CD4-positive, alpha-beta T cell treated with Interleukin-17A for 1 hour (primary cell): ENCODE results near the gene ESF1.
"Not testable (repeated sequence)": the region's sequence is repeated elsewhere in the genome, so short reads cannot be mapped to it uniquely, and the experiment has no call there.

Experiments used
- DNase-seq: peaks from one replicate; pipeline ENCODE4 v3.0.0-alpha.2; 2020

The ESF1 gene

GRCh38 chr20:13786143-13786828, 1.6 kb upstream of the ESF1 start:
- DNase-seq, result no peak

DNA sequence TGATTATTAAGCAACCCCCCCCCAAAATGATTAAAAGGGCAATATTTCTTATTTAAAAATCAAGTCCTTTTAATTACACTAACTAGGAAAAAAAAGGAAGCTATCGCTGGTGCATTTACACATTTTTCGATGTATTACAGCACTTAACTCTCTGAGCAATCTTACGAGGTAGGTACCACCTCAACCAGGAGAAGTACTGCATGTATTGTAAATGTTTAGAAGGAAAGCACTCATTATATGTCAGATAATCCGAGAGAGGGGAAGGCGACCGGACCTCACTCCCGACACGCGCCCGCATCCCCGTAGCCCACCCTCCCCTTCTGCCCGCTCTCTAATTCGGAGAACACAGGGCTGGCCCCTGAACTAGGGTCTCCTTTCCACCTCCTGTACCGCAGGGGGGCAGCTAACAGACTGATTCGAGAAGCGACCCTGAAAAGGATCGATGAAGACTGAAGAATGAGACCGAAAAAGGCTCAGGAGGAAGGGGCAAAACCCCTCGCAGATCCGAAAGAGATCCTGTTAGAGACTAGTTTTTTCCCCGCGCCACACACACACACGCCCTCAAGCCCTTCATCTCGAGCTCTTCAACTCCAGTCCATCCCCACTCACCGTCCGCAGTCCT, 337 bp downstream of the ESF1 start:
- DNase-seq, result no peak

- DNase-seq, result no peak
Measured at GRCh38 chr20:13783528-13783927, 1.2 kb downstream of the ESF1 start.

GRCh38 chr20:13778827-13779226, 5.9 kb downstream of the ESF1 start:
- no peak for DNase-seq

- DNase-seq, result no peak
Measured at GRCh38 chr20:13777171-13777601, 7.5 kb downstream of the ESF1 start.

DNA sequence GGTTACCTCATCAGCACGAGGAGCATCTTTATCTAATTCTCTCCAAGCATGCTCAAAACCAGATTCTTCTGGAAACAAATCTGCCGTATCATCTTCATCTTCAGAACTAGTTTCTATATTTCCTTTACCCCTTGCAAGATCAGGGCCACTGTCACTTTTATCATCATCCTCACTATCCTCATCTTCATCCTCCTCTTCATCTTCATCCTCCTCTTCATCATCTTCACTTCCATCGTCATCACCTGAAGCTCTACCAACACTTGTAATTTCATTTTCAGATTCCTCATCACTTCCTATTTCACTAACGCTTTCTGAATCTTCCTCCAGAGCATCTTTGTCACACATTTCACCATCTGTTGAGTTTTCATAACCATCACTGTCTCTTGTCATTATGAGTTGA, 8.9 kb downstream of the ESF1 start:
- DNase-seq, result no peak

DNA sequence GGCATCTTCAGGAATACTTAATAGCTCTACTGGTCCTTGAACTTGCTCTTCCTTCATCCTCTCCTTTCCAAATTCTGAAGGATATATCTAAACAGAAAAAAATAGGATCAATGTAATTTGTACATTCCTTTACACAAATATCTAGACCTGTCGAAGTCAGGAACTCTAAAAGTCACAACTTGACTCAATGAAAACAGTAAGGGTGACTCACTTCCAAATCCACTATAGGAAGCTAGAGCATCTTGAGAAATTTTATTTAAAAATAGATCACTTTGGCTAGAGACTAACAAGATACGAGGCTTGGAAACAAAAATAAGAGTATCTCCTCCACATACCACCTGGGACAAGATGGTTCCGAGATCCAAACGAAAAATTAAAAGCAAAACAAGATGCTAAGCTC, 12.2 kb downstream of the ESF1 start:
- DNase-seq, result no peak

DNA sequence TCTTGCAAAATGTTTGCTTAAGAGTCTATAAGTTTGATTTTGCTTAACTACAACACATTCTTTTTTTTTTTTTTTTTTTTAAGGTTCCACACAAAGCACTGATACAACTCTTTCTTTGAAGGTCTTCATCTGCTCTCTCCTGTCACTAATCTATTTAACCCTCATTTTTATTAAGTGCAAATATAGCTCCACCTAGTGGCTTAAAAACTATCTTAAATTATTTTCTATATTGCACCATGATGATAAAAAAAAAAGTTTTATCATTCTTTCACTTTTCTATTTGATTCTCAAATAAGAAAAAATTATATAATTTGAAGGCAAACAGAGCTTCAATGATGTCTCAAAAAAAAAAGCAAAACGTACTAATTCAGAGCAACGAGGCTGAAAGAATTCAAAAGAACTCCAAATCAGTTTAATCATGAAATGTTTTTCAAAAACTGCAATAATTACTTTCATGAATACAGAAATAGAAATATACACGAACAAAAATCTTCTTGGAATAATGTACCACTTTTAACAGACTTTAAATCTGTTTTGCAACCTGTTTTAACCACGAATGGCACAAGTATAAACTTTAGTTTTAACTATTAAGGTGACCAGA, 12.8 kb downstream of the ESF1 start:
- DNase-seq, result peak; percentile 27

- DNase-seq, result no peak
Measured at GRCh38 chr20:13770141-13770540, 14.6 kb downstream of the ESF1 start.

- no peak for DNase-seq
Measured at GRCh38 chr20:13765868-13766416, 18.8 kb downstream of the ESF1 start.

DNA sequence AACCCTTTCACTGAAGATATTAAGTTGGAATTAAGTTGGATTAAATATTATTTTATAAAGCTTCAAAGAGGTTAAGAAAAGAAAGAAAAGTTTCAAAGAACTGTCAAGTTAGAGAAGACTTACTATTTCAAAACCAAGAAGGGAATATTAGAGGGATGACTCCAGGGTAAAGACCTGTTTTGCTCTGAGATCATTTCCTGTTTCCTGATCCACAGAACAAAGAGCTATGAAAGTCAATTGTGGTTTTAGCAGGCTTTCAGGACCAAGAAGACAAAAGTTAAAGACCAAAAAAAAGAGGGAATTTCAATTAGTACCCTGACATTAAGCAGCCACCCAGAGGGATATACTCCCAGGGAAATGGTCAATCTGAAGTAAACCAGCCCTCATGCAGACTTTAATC, 19.4 kb downstream of the ESF1 start:
- DNase-seq, result no peak

GRCh38 chr20:13760451-13760946, 24.2 kb downstream of the ESF1 start:
- not testable (repeated sequence) for DNase-seq

GRCh38 chr20:13758884-13759283, 25.8 kb downstream of the ESF1 start:
- no peak for DNase-seq

GRCh38 chr20:13756551-13756950, 28.2 kb downstream of the ESF1 start:
- no peak for DNase-seq

GRCh38 chr20:13755809-13756208, 28.9 kb downstream of the ESF1 start:
- no peak for DNase-seq

DNA sequence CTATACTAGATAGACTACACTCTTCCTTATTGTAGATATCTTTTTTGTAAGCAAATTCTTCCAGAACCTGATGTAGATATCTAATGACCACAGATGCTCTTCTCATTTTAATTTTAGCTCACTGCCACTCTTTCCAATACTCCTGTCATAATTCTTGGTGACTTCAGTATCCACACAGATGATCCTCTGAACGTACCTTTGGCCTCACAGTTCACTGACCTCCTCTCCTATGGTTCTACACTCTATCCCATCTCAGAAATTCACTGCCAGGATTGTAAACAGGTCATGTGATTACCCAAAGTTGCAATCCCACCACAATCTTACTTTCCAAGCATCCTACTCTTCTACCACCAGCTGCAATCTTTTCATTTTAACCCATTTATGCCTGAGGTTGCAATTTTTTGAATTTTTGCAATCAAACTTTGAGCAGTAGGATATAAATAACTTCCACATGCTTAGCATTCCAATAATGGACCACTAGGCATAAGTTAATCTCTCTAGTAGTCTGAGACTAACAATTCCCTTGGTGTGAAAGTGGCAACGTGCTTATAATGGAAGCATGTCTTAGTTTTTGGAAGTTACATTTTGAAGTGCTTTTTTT, 31.2 kb downstream of the ESF1 start:
- DNase-seq, result no peak

DNA sequence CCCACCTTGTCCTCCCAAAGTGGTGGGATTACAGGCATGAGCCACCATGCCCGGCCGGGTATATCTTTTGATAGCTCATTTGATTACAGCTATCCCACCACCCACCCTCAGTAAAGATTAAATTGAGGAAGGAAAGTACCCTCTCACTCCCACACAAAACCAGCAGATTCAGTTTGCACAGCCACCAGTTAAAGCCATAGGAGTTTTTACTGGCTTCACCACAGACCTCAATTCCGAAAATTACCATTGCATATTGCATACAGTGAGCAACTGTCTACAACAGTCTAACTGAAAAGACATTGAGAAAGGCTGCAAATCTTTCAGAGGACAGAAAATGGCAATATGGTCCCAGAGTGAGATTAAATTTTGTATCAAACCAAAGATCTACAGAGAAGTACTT, 34.9 kb downstream of the ESF1 start:
- DNase-seq, result no peak

GRCh38 chr20:13745784-13746183, 38.9 kb downstream of the ESF1 start:
- no peak for DNase-seq

GRCh38 chr20:13744352-13744751, 40.4 kb downstream of the ESF1 start:
- DNase-seq, result no peak

DNA sequence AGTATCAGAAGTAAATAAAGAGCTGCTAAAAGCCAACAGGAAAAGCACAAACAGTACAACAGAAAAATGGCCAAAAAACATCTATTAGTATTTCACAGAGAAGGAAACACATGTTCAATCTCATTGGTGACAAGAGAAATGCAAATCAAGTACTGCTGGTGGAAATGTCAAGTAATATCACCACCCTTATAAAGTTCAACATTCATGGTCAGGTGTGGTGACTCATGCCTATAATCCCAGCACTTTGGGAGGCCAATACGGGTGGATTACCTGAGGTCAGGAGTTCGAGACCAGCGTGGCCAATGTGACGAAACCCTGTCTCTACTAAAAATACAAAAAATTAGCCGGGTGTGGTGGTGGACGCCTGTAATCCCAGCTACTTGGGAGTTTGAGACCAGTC, 42.8 kb downstream of the ESF1 start:
- DNase-seq, result no peak

DNA sequence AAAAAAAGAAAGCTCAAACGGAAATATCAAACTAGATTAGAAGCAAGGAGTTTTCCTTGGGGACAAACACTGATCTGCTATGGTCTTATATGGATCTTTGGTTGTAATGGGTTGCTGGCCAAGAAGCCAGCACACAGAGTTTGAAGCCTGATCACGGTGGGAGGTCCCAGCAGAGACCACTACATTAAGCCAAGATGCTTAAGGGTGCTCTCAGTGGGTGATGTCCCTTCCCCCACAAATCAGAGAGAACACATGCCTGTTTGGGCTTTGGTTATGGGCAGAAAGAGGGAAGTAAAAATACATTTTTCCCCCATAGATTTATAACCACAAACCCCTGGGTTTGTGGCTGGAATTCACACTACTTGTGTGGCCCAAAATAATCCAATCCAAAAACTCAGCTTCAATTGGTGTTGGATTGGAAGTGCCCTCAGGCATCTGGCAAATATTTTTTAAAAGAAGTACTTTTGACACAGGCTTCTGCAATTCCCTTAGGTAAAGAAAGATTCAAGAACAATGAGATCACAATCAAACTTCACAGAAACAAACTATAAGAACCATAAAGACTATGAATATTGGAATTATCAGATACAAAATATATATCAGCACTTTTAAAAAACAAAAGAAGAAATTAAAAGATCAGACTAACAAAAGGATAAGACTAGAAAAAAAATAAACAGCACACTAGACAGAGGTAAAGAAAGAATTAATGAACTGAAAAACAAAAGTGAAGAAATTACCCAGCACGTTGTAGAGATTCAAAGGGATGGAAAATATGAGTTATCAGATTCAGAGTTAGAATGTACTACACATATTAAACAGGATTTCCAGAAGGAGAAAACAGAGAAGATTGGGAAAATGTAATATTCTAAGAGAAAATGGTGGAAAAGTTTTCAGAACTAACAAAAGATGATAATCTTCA, 44.7 kb downstream of the ESF1 start:
- DNase-seq, result no peak

DNA sequence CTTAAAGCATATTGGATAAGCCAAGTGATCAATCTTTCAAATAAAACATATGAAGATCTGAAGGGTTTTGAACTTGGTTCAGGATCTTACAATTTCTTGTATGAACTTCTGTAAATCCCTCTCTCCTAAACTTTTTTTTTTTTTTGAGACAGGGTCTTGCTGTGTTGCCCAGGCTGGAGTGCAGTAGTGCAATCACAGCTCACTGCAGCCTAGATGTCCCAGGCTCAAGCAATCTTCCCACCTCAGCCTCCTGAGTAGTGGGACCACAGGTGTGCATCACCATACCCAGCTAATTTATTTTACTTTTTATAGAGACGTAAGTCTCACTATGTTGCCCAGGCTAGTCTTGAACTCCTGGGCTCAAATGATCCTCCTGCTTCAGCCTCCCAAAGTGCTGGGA, 46.5 kb downstream of the ESF1 start:
- not testable (repeated sequence) for DNase-seq
